DND-41 (cell line): Measurements from ENCODE around the gene CFAP73.

Source experiments
- CTCF ChIP-seq: IDR thresholded peaks from 2 replicates; pipeline ENCODE4 v1.5.1; 2012; ENCODE audit warnings: borderline replicate concordance, low read length, moderate library complexity, mild to moderate bottlenecking; ENCODE audit not compliant: poor library complexity, severe bottlenecking; ENCODE audit errors: extremely low read depth
- EZH2 ChIP-seq: IDR thresholded peaks from 3 replicates; pipeline ENCODE4 v1.6.1; 2012; ENCODE audit warnings: borderline replicate concordance, low read depth, mild to moderate bottlenecking, moderate library complexity, low read length, inconsistent platforms; ENCODE audit not compliant: severe bottlenecking

DNA sequence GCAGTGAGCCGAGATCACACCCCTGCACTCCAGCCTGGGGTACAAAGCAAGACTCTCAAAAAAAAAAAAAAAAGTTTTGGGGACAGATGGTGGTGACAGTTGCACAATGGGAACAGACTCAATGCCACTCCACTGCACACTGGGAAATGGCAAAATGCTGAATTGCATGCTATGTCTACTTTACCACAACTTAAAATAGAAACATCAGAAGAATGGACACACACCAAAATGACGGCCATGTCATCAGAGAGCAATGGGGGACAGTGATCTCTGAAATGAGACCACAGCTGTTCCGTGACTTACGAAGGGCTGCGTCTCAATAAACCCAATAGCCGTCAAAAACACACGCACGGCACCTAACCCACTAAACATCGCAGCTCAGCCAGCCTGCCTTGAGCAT, 22.0 kb downstream of the CFAP73 start:
- TF ChIP-seq CTCF = no peak
- TF ChIP-seq EZH2 = no peak
